Breast epithelium (tissue), 4 donors: ENCODE measurements around the gene ROS1. TPM values are rescaled to one million over a fixed set of nuclear protein-coding genes. Genes with fewer than 3 reads are reported as not detected.

ENCODE experiments used
- DNase-seq, 2 donors: peaks; one replicate each; pipeline ENCODE4 v3.0.0-alpha.2; 2019; ENCODE audit warnings: low spot score in 2 of 2
- H3K27ac ChIP-seq, 2 donors: fragments of 200-600 bp; sonication (generic) in 1 of 2; one replicate each; pipeline ENCODE4 v1.5.1; 2016 to 2019; ENCODE audit warnings: mild to moderate bottlenecking in 1 of 2
- H3K27me3 ChIP-seq, 2 donors: fragments of 200-600 bp; sonication (generic) in 1 of 2; one replicate each; pipeline versions ENCODE4 v1.5.1 to v1.6.0; 2017 to 2019; ENCODE audit warnings: control low read depth in 1 of 2, mild to moderate bottlenecking in 1 of 2
- H3K36me3 ChIP-seq: fragments of 200-600 bp; one replicate; pipeline ENCODE4 v1.5.1; 2019
- H3K4me1 ChIP-seq, 2 donors: fragments of 200-600 bp; sonication (generic); one replicate each; pipeline ENCODE4 v1.5.1; 2016 to 2019; ENCODE audit warnings: control low read depth in 1 of 2
- H3K4me3 ChIP-seq, 3 donors: fragments of 200-600 bp; sonication (generic); 1 replicate in 2 of 3; 2 replicates in 1 of 3; pipeline ENCODE4 v1.5.1; 2016 to 2019; ENCODE audit warnings: mild to moderate bottlenecking in 3 of 3, moderate library complexity in 2 of 3
- H3K9me3 ChIP-seq, 2 donors: fragments of 200-600 bp; sonication (generic) in 1 of 2; one replicate each; pipeline ENCODE4 v1.5.1; 2016 to 2019; ENCODE audit warnings: control low read depth in 1 of 2
- CTCF ChIP-seq, 3 donors: fragments of 450-650 bp; IDR thresholded peaks; one replicate each; pipeline ENCODE4 v1.5.1; 2016 to 2017; ENCODE audit warnings: antibody characterized with exemption in 3 of 3, mild to moderate bottlenecking in 3 of 3, moderate library complexity in 3 of 3
- POLR2A ChIP-seq: fragments of 450-650 bp; IDR thresholded peaks from one replicate; pipeline ENCODE4 v1.6.1; 2016; ENCODE audit warnings: antibody characterized with exemption, mild to moderate bottlenecking, moderate library complexity
- POLR2AphosphoS5 ChIP-seq, 3 donors: sonication (generic); formaldehyde crosslinking; IDR thresholded peaks; one replicate each; pipeline ENCODE4 v1.6.1; 2017; ENCODE audit warnings: antibody characterized with exemption in 3 of 3
- intact Hi-C: fragments of 100-400 bp; cut with DNase I; formaldehyde crosslinking; loops from one replicate; pipeline ENCODE4 v1.15.1; 2023; ENCODE audit warnings: low total_unique reads
- total RNA-seq, 3 donors: library from RNA; depleted of rRNA; stranded (reverse); fragments of >200 nt; gene quantifications; one replicate each; pipeline ENCODE4 v1.1.0, GENCODE V29; 2016

ROS1 gene
- total RNA-seq, 3 donors from 2014 or later: under 0.01 TPM; not detected in 2

GRCh38 chr6:117467876-117468275, 42.1 kb upstream of the ROS1 start:
- no peak for DNase-seq
- no peak overlapping the region for H3K4me3 ChIP-seq
- TF ChIP-seq CTCF (IDR thresholded peaks at IDR 0.05) (no peak), POLR2A (no peak), POLR2AphosphoS5 (IDR thresholded peaks at IDR 0.05) (no peak)
- intact Hi-C loops: no loop called here
- no peaks in the 10 kb centered on the region for H3K9me3 ChIP-seq
- H3K27me3 ChIP-seq: peaks cover 0 to 3% of the 10 kb centered on the region in 2 donors
- no peak overlapping the region for H3K27ac ChIP-seq
- no peaks in the 10 kb centered on the region for H3K4me1 ChIP-seq
- no peaks in the 10 kb centered on the region for H3K36me3 ChIP-seq

GRCh38 chr6:117465691-117466090, 39.9 kb upstream of the ROS1 start:
- Histone ChIP-seq H3K27me3 (peaks cover 0 to 3% of the 10 kb centered on the region in 2 donors), H3K27ac (no peak overlapping the region), H3K36me3 (no peaks in the 10 kb centered on the region), H3K4me3 (no peak overlapping the region), H3K4me1 (no peaks in the 10 kb centered on the region), H3K9me3 (no peaks in the 10 kb centered on the region)
- DNase-seq: no peak
- TF ChIP-seq CTCF (IDR thresholded peaks at IDR 0.05): no peak
- no peak for TF ChIP-seq POLR2A
- no peak for TF ChIP-seq POLR2AphosphoS5 (IDR thresholded peaks at IDR 0.05)
- intact Hi-C loops: no loop called here

GRCh38 chr6:117464700-117465099, 39.0 kb upstream of the ROS1 start:
- TF ChIP-seq CTCF (IDR thresholded peaks at IDR 0.05) (no peak), POLR2AphosphoS5 (IDR thresholded peaks at IDR 0.05) (no peak), POLR2A (no peak)
- no peaks in the 10 kb centered on the region for H3K9me3 ChIP-seq
- H3K4me1 ChIP-seq: no peaks in the 10 kb centered on the region
- no peak overlapping the region for H3K27ac ChIP-seq
- intact Hi-C loops: no loop called here
- no peak for DNase-seq
- peaks cover 0 to 3% of the 10 kb centered on the region in 2 donors for H3K27me3 ChIP-seq
- H3K36me3 ChIP-seq: no peaks in the 10 kb centered on the region
- no peak overlapping the region for H3K4me3 ChIP-seq

GRCh38 chr6:117463762-117464665, 38.3 kb upstream of the ROS1 start:
- intact Hi-C loops: no loop called here
- no peaks in the 10 kb centered on the region for H3K9me3 ChIP-seq
- no peak for DNase-seq
- H3K4me1 ChIP-seq: no peaks in the 10 kb centered on the region
- no peaks in the 10 kb centered on the region for H3K36me3 ChIP-seq
- no peak overlapping the region for H3K27ac ChIP-seq
- no peak overlapping the region for H3K4me3 ChIP-seq
- peaks cover 0 to 3% of the 10 kb centered on the region in 2 donors for H3K27me3 ChIP-seq
- no peak for TF ChIP-seq POLR2A

GRCh38 chr6:117459204-117459944, 33.6 kb upstream of the ROS1 start:
- Histone ChIP-seq H3K27ac (no peak overlapping the region), H3K36me3 (no peaks in the 10 kb centered on the region), H3K27me3 (no peaks in the 10 kb centered on the region), H3K9me3 (no peaks in the 10 kb centered on the region), H3K4me1 (no peaks in the 10 kb centered on the region), H3K4me3 (no peak overlapping the region)
- no peak for DNase-seq
- no peak for TF ChIP-seq POLR2A
- no peak for TF ChIP-seq POLR2AphosphoS5 (IDR thresholded peaks at IDR 0.05)
- intact Hi-C loops: no loop called here

- Histone ChIP-seq H3K4me3 (no peak overlapping the region), H3K36me3 (no peaks in the 10 kb centered on the region), H3K4me1 (no peaks in the 10 kb centered on the region), H3K27me3 (no peaks in the 10 kb centered on the region), H3K9me3 (no peaks in the 10 kb centered on the region), H3K27ac (no peak overlapping the region)
- TF ChIP-seq CTCF (IDR thresholded peaks at IDR 0.05) (no peak), POLR2AphosphoS5 (IDR thresholded peaks at IDR 0.05) (no peak)
- intact Hi-C loops: no loop called here
- DNase-seq: no peak
These were observed 31.3 kb upstream of the ROS1 start for GRCh38 chr6:117456998-117457397.
